Measurements from ENCODE around the gene TMEFF1.

The TMEFF1 gene

GRCh38 chr9:100468041-100468440 is 4.9 kb upstream of the TMEFF1 start:
- no peak overlapping the region for H3K4me3 ChIP-seq (ENCODE audit: low read depth, low read length, poor library complexity, severe bottlenecking)
- no peak overlapping the region for H3K4me2 ChIP-seq (ENCODE audit: low read length)
- H3K9ac ChIP-seq (ENCODE audit: low read length) = no peak overlapping the region
- H3K36me3 ChIP-seq (ENCODE audit: insufficient read depth, low read length) = no peaks in the 10 kb centered on the region
- no peak overlapping the region for H3K27ac ChIP-seq (ENCODE audit: low read depth, low read length, poor library complexity, severe bottlenecking)
- no peaks in the 10 kb centered on the region for H4K20me1 ChIP-seq (ENCODE audit: insufficient read depth, low read length)
- no peaks in the 10 kb centered on the region for H3K9me2 ChIP-seq (ENCODE audit: low read depth, low read length)
- no peaks in the 10 kb centered on the region for H3K27me3 ChIP-seq (ENCODE audit: insufficient read depth, low read length)
- H3K9me3 ChIP-seq (ENCODE audit: low read length) = no peaks in the 10 kb centered on the region
- H3K4me1 ChIP-seq (ENCODE audit: insufficient read depth, low read length, severe bottlenecking) = peaks cover 7% of the 10 kb centered on the region
- TF ChIP-seq CTCF (IDR thresholded peaks at IDR 0.05; ENCODE audit: low read length) = no peak
- TF ChIP-seq EZH2 (IDR thresholded peaks at IDR 0.05; ENCODE audit: borderline replicate concordance, low read length) = no peak
- no peaks in the 10 kb centered on the region for H3K79me2 ChIP-seq (ENCODE audit: insufficient read depth, low read length)
- no peaks in the 10 kb centered on the region for H3F3A ChIP-seq (ENCODE audit: insufficient read depth, low read length)
- H2AFZ ChIP-seq (ENCODE audit: low read length) = no peak overlapping the region

- no peaks in the 10 kb centered on the region for H4K20me1 ChIP-seq (ENCODE audit: insufficient read depth, low read length)
- peak overlapping the region; percentile 92 for H3K4me3 ChIP-seq (ENCODE audit: low read depth, low read length, poor library complexity, severe bottlenecking)
- H3K4me2 ChIP-seq (ENCODE audit: low read length) = peak overlapping the region; percentile 54
- H3K27ac ChIP-seq (ENCODE audit: low read depth, low read length, poor library complexity, severe bottlenecking) = no peak overlapping the region
- H3F3A ChIP-seq (ENCODE audit: insufficient read depth, low read length) = no peaks in the 10 kb centered on the region
- H3K9me2 ChIP-seq (ENCODE audit: low read depth, low read length) = no peaks in the 10 kb centered on the region
- H3K4me1 ChIP-seq (ENCODE audit: insufficient read depth, low read length, severe bottlenecking) = peaks cover 25% of the 10 kb centered on the region
- no peaks in the 10 kb centered on the region for H3K9me3 ChIP-seq (ENCODE audit: low read length)
- no peak for TF ChIP-seq CTCF (IDR thresholded peaks at IDR 0.05; ENCODE audit: low read length)
- TF ChIP-seq EZH2 (IDR thresholded peaks at IDR 0.05; ENCODE audit: borderline replicate concordance, low read length) = no peak
- H3K36me3 ChIP-seq (ENCODE audit: insufficient read depth, low read length) = no peaks in the 10 kb centered on the region
- H2AFZ ChIP-seq (ENCODE audit: low read length) = no peak overlapping the region
- no peaks in the 10 kb centered on the region for H3K27me3 ChIP-seq (ENCODE audit: insufficient read depth, low read length)
- no peaks in the 10 kb centered on the region; the same call in 1 of the 2 replicates for H3K79me2 ChIP-seq (ENCODE audit: insufficient read depth, low read length)
- H3K9ac ChIP-seq (ENCODE audit: low read length) = peak overlapping the region; percentile 33; the same call in 1 of the 2 replicates
These were observed 681 bp upstream of the TMEFF1 start for GRCh38 chr9:100472268-100472667.

GRCh38 chr9:100473276-100474081 is 530 bp downstream of the TMEFF1 start:
- Histone ChIP-seq H3K4me2 (ENCODE audit: low read length) (peak overlapping the region; percentile 79), H2AFZ (ENCODE audit: low read length) (no peak overlapping the region), H3K9ac (ENCODE audit: low read length) (peak overlapping the region; percentile 77), H3K9me2 (ENCODE audit: low read depth, low read length) (no peaks in the 10 kb centered on the region), H3F3A (ENCODE audit: insufficient read depth, low read length) (no peaks in the 10 kb centered on the region), H4K20me1 (ENCODE audit: insufficient read depth, low read length) (no peaks in the 10 kb centered on the region), H3K27me3 (ENCODE audit: insufficient read depth, low read length) (no peaks in the 10 kb centered on the region), H3K4me3 (ENCODE audit: low read depth, low read length, poor library complexity, severe bottlenecking) (peak overlapping the region; percentile 92), H3K79me2 (ENCODE audit: insufficient read depth, low read length) (no peaks in the 10 kb centered on the region; the same call in 1 of the 2 replicates), H3K36me3 (ENCODE audit: insufficient read depth, low read length) (no peaks in the 10 kb centered on the region), H3K4me1 (ENCODE audit: insufficient read depth, low read length, severe bottlenecking) (peaks cover 25% of the 10 kb centered on the region), H3K9me3 (ENCODE audit: low read length) (no peaks in the 10 kb centered on the region), H3K27ac (ENCODE audit: low read depth, low read length, poor library complexity, severe bottlenecking) (no peak overlapping the region)
- TF ChIP-seq CTCF (IDR thresholded peaks at IDR 0.05; ENCODE audit: low read length) = no peak
- no peak for TF ChIP-seq EZH2 (IDR thresholded peaks at IDR 0.05; ENCODE audit: borderline replicate concordance, low read length)

Measured in OCI-LY1 (cell line).